ENCODE data around the gene SETBP1. TPM values are rescaled to one million over a fixed set of nuclear protein-coding genes. Genes with fewer than 3 reads are reported as not detected.

The SETBP1 gene
- total RNA-seq, 2 donors from 2014 or later: 17.3 to 20.1 TPM

GRCh38 chr18:44747157-44747556 is 66.5 kb downstream of the SETBP1 start:
- Histone ChIP-seq H3K27me3 (ENCODE audit: control insufficient read depth, insufficient read depth, low read length, poor library complexity, severe bottlenecking) (no peaks in the 10 kb centered on the region), H3K27ac (ENCODE audit: low read depth, low read length) (no peak overlapping the region), H3K36me3 (ENCODE audit: control insufficient read depth, insufficient read depth, low read length) (no peaks in the 10 kb centered on the region), H3K9ac (ENCODE audit: extremely low read depth, low read length, poor library complexity, severe bottlenecking) (no peak overlapping the region), H3K4me1 (ENCODE audit: control insufficient read depth, insufficient read depth, low read length) (peaks cover 7% of the 10 kb centered on the region), H3K4me3 (ENCODE audit: low read length) (no peak overlapping the region), H3K9me3 (ENCODE audit: control insufficient read depth, low read length) (no peaks in the 10 kb centered on the region)
- WGBS, 2 experiments (ENCODE audit: insufficient coverage in 1 of 2, insufficient read length in 1 of 2): 95% methylated on average over 1 of the region's 1 CpG; no CpG with 5 or more reads in 1 of the 2 experiments
- Mint-ChIP-seq H3K4me3 (no peak overlapping the region), H3K27me3 (ENCODE audit: insufficient read depth) (peaks cover 8% of the 10 kb centered on the region), H3K36me3 (ENCODE audit: low read depth) (no peaks in the 10 kb centered on the region), H3K27ac (no peak overlapping the region), H3K9me3 (no peaks in the 10 kb centered on the region), H3K4me1 (peaks cover 26% of the 10 kb centered on the region)
- no peak for TF ChIP-seq CTCF (conservative IDR thresholded peaks at IDR 0.05)
- no peak for DNase-seq

GRCh38 chr18:44748582-44748981 is 67.9 kb downstream of the SETBP1 start:
- no peak for TF ChIP-seq CTCF (conservative IDR thresholded peaks at IDR 0.05)
- no peak for DNase-seq
- peaks cover 8% of the 10 kb centered on the region for H3K27me3 Mint-ChIP-seq (ENCODE audit: insufficient read depth)
- Histone ChIP-seq H3K9me3 (ENCODE audit: control insufficient read depth, low read length) (no peaks in the 10 kb centered on the region), H3K27ac (ENCODE audit: low read depth, low read length) (no peak overlapping the region), H3K4me1 (ENCODE audit: control insufficient read depth, insufficient read depth, low read length) (peaks cover 7% of the 10 kb centered on the region), H3K4me3 (ENCODE audit: low read length) (no peak overlapping the region), H3K9ac (ENCODE audit: extremely low read depth, low read length, poor library complexity, severe bottlenecking) (no peak overlapping the region), H3K36me3 (ENCODE audit: control insufficient read depth, insufficient read depth, low read length) (peaks cover 5% of the 10 kb centered on the region), H3K27me3 (ENCODE audit: control insufficient read depth, insufficient read depth, low read length, poor library complexity, severe bottlenecking) (no peaks in the 10 kb centered on the region)
- no peak overlapping the region for H3K4me3 Mint-ChIP-seq
- peaks cover 13% of the 10 kb centered on the region for H3K4me1 Mint-ChIP-seq
- no peaks in the 10 kb centered on the region for H3K9me3 Mint-ChIP-seq
- WGBS, 2 experiments (ENCODE audit: insufficient coverage in 1 of 2, insufficient read length in 1 of 2): 94 to 100% methylated on average over 4 to 5 of the region's 5 CpGs
- H3K27ac Mint-ChIP-seq: no peak overlapping the region
- no peaks in the 10 kb centered on the region for H3K36me3 Mint-ChIP-seq (ENCODE audit: low read depth)

DNA sequence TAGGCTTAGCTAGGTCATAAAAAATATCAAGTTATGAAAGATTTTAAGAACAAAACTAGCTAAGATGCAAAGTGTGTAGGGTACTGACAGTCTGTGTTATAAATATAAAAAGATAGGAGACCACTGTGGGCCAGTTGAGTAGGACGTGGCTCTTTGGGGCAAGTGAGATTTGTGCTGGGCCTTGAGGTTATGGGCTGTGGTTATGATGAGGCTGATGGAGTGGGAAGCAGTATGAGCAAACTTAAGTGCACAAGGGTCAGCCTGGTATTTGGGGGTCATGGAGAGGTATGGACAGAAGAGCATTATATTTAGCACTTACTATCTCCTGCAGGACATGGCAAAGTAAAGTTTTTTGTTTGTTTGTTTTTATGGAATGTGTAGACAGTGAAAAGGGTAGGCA is 70.1 kb downstream of the SETBP1 start:
- H3K9me3 Mint-ChIP-seq: no peaks in the 10 kb centered on the region
- 91 to 100% methylated on average over 1 of the region's 1 CpG for WGBS, 2 experiments (ENCODE audit: insufficient coverage in 1 of 2, insufficient read length in 1 of 2)
- DNase-seq: no peak
- TF ChIP-seq CTCF (conservative IDR thresholded peaks at IDR 0.05): no peak
- H3K27me3 Mint-ChIP-seq (ENCODE audit: insufficient read depth): peaks cover 2% of the 10 kb centered on the region
- H3K9ac ChIP-seq (ENCODE audit: extremely low read depth, low read length, poor library complexity, severe bottlenecking): no peak overlapping the region
- peaks cover 5% of the 10 kb centered on the region for H3K36me3 ChIP-seq (ENCODE audit: control insufficient read depth, insufficient read depth, low read length)
- H3K27me3 ChIP-seq (ENCODE audit: control insufficient read depth, insufficient read depth, low read length, poor library complexity, severe bottlenecking): no peaks in the 10 kb centered on the region
- no peak overlapping the region for H3K27ac Mint-ChIP-seq
- no peaks in the 10 kb centered on the region for H3K36me3 Mint-ChIP-seq (ENCODE audit: low read depth)
- H3K4me3 ChIP-seq (ENCODE audit: low read length): no peak overlapping the region
- peaks cover 13% of the 10 kb centered on the region for H3K4me1 Mint-ChIP-seq
- no peaks in the 10 kb centered on the region for H3K9me3 ChIP-seq (ENCODE audit: control insufficient read depth, low read length)
- no peaks in the 10 kb centered on the region for H3K4me1 ChIP-seq (ENCODE audit: control insufficient read depth, insufficient read depth, low read length)
- no peak overlapping the region for H3K27ac ChIP-seq (ENCODE audit: low read depth, low read length)
- H3K4me3 Mint-ChIP-seq: no peak overlapping the region

Measured in endodermal cell (in vitro differentiated cells).